Skeletal muscle tissue (tissue), 4 donors: ENCODE measurements around the gene NKD2. TPM values are rescaled to one million over a fixed set of nuclear protein-coding genes. Genes with fewer than 3 reads are reported as not detected.

ENCODE experiments used
- H3K27ac ChIP-seq: one replicate; pipeline ENCODE4 v1.7.0; 2013; ENCODE audit warnings: mild to moderate bottlenecking, low read depth, low read length, inconsistent platforms
- H3K27me3 ChIP-seq, 3 donors: one replicate each; pipeline ENCODE4 v1.7.0; 2013; ENCODE audit warnings: low read length in 3 of 3; ENCODE audit not compliant: control insufficient read depth in 3 of 3, insufficient read depth in 3 of 3
- H3K36me3 ChIP-seq, 3 donors: one replicate each; pipeline ENCODE4 v1.7.0; 2013; ENCODE audit warnings: low read length in 3 of 3; ENCODE audit not compliant: control insufficient read depth in 3 of 3, insufficient read depth in 3 of 3
- H3K4me1 ChIP-seq, 3 donors: one replicate each; pipeline ENCODE4 v1.7.0; 2013; ENCODE audit warnings: low read length in 3 of 3, mild to moderate bottlenecking in 3 of 3; ENCODE audit not compliant: control insufficient read depth in 3 of 3, insufficient read depth in 3 of 3
- H3K4me3 ChIP-seq, 3 donors: one replicate each; pipeline ENCODE4 v1.7.0; 2013; ENCODE audit warnings: low read length in 3 of 3
- H3K9ac ChIP-seq, 3 donors: one replicate each; pipeline ENCODE4 v1.7.0; 2013; ENCODE audit warnings: low read length in 3 of 3, mild to moderate bottlenecking in 3 of 3, moderate library complexity in 2 of 3, low read depth in 1 of 3
- H3K9me3 ChIP-seq, 3 donors: one replicate each; pipeline ENCODE4 v1.7.0; 2013; ENCODE audit warnings: low read length in 3 of 3; ENCODE audit not compliant: control insufficient read depth in 3 of 3
- total RNA-seq: library from RNA; depleted of rRNA; stranded (reverse); fragments of >200 nt; gene quantifications from one replicate; pipeline ENCODE4 v1.2.3, GENCODE V29; 2014
- donor health status: Osteomylitis.

The NKD2 gene
- total RNA-seq, 1 donor from 2014 or later = 1.6 TPM

GRCh38 chr5:1067141-1068121 lies 58.8 kb downstream of the NKD2 start:
- no peaks in the 10 kb centered on the region for H3K9me3 ChIP-seq
- H3K4me3 ChIP-seq = no peak overlapping the region
- no peak overlapping the region for H3K9ac ChIP-seq
- H3K27me3 ChIP-seq = no peaks in the 10 kb centered on the region
- H3K36me3 ChIP-seq = peaks cover 2 to 19% (median 3%) of the 10 kb centered on the region in 3 donors
- no peak overlapping the region for H3K27ac ChIP-seq
- H3K4me1 ChIP-seq = no peaks in the 10 kb centered on the region

- H3K4me3 ChIP-seq = no peak overlapping the region
- no peaks in the 10 kb centered on the region for H3K4me1 ChIP-seq
- H3K36me3 ChIP-seq = peaks cover under 1 to 14% (median 2%) of the 10 kb centered on the region in 3 donors
- H3K9me3 ChIP-seq = no peaks in the 10 kb centered on the region
- no peak overlapping the region for H3K27ac ChIP-seq
- no peaks in the 10 kb centered on the region for H3K27me3 ChIP-seq
- no peak overlapping the region for H3K9ac ChIP-seq
Measured at GRCh38 chr5:1068204-1068894, 59.7 kb downstream of the NKD2 start.

GRCh38 chr5:1068895-1069719 lies 60.5 kb downstream of the NKD2 start:
- Histone ChIP-seq H3K4me1 (no peaks in the 10 kb centered on the region), H3K27me3 (no peaks in the 10 kb centered on the region), H3K9me3 (no peaks in the 10 kb centered on the region), H3K27ac (no peak overlapping the region), H3K36me3 (peaks cover 0 to 12% (median 2%) of the 10 kb centered on the region in 3 donors), H3K4me3 (no peak overlapping the region), H3K9ac (no peak overlapping the region)

GRCh38 chr5:1069720-1070088 lies 61.1 kb downstream of the NKD2 start:
- peaks cover 0 to 6% (median 6%) of the 10 kb centered on the region in 3 donors for H3K36me3 ChIP-seq
- H3K9me3 ChIP-seq = no peaks in the 10 kb centered on the region
- H3K9ac ChIP-seq = no peak overlapping the region
- no peak overlapping the region for H3K4me3 ChIP-seq
- no peak overlapping the region for H3K27ac ChIP-seq
- H3K4me1 ChIP-seq = no peaks in the 10 kb centered on the region
- no peaks in the 10 kb centered on the region for H3K27me3 ChIP-seq

- Histone ChIP-seq H3K9ac (no peak overlapping the region), H3K4me3 (no peak overlapping the region), H3K27me3 (no peaks in the 10 kb centered on the region), H3K36me3 (peaks cover 0 to 10% (median 10%) of the 10 kb centered on the region in 3 donors), H3K9me3 (no peaks in the 10 kb centered on the region), H3K27ac (no peak overlapping the region), H3K4me1 (no peaks in the 10 kb centered on the region)
Measured at GRCh38 chr5:1073239-1074102, 64.9 kb downstream of the NKD2 start.

GRCh38 chr5:1074226-1074625 lies 65.6 kb downstream of the NKD2 start:
- Histone ChIP-seq H3K27ac (no peak overlapping the region), H3K9ac (no peak overlapping the region), H3K9me3 (no peaks in the 10 kb centered on the region), H3K4me1 (no peaks in the 10 kb centered on the region), H3K36me3 (peaks cover 0 to 15% (median 12%) of the 10 kb centered on the region in 3 donors), H3K4me3 (no peak overlapping the region), H3K27me3 (no peaks in the 10 kb centered on the region)

GRCh38 chr5:1074816-1075554 lies 66.4 kb downstream of the NKD2 start:
- no peak overlapping the region for H3K9ac ChIP-seq
- H3K36me3 ChIP-seq = peaks cover 0 to 17% (median 12%) of the 10 kb centered on the region in 3 donors
- H3K9me3 ChIP-seq = no peaks in the 10 kb centered on the region
- no peak overlapping the region for H3K4me3 ChIP-seq
- no peaks in the 10 kb centered on the region for H3K27me3 ChIP-seq
- H3K27ac ChIP-seq = no peak overlapping the region
- H3K4me1 ChIP-seq = no peaks in the 10 kb centered on the region

- no peaks in the 10 kb centered on the region for H3K9me3 ChIP-seq
- H3K4me1 ChIP-seq = no peaks in the 10 kb centered on the region
- no peak overlapping the region for H3K4me3 ChIP-seq
- no peak overlapping the region for H3K27ac ChIP-seq
- peaks cover 0 to 19% (median 12%) of the 10 kb centered on the region in 3 donors for H3K36me3 ChIP-seq
- H3K27me3 ChIP-seq = no peaks in the 10 kb centered on the region
- no peak overlapping the region for H3K9ac ChIP-seq
Measured at GRCh38 chr5:1075555-1075881, 66.9 kb downstream of the NKD2 start.

GRCh38 chr5:1075931-1076330 lies 67.3 kb downstream of the NKD2 start:
- Histone ChIP-seq H3K9me3 (no peaks in the 10 kb centered on the region), H3K9ac (no peak overlapping the region), H3K4me1 (no peaks in the 10 kb centered on the region), H3K4me3 (no peak overlapping the region), H3K27me3 (no peaks in the 10 kb centered on the region), H3K27ac (no peak overlapping the region), H3K36me3 (peaks cover 0 to 19% (median 12%) of the 10 kb centered on the region in 3 donors)
